ENCODE results near the gene CLSTN2.

DNA sequence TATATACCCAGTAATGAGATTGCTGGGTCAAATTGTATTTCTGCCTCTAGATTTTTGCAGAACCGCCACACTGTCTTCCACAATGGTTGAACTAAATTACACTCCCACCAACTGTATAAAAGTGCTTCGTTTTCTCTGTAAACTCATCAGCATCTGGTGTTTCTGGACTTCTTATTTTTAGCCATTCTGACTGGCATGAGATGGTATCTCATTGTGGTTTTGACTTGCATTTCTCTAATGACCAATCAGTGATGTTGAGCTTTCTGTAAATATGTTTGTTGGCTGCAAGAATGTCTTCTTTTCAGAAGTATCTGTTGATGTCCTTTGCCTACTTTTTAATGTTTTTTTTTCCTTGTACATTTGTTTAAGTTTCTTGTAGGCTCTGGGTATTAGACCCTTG, 560.0 kb downstream of the CLSTN2 start:
- no peak for TF ChIP-seq SMC3 (IDR thresholded peaks at IDR 0.05; ENCODE audit: low read length)
- TF ChIP-seq, protein P1, sequence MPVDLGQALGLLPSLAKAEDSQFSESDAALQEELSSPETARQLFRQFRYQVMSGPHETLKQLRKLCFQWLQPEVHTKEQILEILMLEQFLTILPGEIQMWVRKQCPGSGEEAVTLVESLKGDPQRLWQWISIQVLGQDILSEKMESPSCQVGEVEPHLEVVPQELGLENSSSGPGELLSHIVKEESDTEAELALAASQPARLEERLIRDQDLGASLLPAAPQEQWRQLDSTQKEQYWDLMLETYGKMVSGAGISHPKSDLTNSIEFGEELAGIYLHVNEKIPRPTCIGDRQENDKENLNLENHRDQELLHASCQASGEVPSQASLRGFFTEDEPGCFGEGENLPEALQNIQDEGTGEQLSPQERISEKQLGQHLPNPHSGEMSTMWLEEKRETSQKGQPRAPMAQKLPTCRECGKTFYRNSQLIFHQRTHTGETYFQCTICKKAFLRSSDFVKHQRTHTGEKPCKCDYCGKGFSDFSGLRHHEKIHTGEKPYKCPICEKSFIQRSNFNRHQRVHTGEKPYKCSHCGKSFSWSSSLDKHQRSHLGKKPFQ (CRISPR knock-in tag; IDR thresholded peaks at IDR 0.05; ENCODE audit: insufficient replicate concordance) = no peak
- no peak for TF ChIP-seq MYC (CRISPR knock-in tag; IDR thresholded peaks at IDR 0.05; ENCODE audit: borderline replicate concordance)
- TF ChIP-seq, protein P2, sequence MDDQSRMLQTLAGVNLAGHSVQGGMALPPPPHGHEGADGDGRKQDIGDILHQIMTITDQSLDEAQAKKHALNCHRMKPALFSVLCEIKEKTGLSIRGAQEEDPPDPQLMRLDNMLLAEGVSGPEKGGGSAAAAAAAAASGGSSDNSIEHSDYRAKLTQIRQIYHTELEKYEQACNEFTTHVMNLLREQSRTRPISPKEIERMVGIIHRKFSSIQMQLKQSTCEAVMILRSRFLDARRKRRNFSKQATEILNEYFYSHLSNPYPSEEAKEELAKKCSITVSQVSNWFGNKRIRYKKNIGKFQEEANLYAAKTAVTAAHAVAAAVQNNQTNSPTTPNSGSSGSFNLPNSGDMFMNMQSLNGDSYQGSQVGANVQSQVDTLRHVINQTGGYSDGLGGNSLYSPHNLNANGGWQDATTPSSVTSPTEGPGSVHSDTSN (CRISPR knock-in tag; IDR thresholded peaks at IDR 0.05; ENCODE audit: borderline replicate concordance) = no peak
- no peak for TF ChIP-seq ZNF549 (CRISPR knock-in tag; IDR thresholded peaks at IDR 0.05)
- TF ChIP-seq CEBPB (IDR thresholded peaks at IDR 0.05; ENCODE audit: borderline replicate concordance, low read depth, low read length) = no peak
- TF ChIP-seq, protein P3, sequence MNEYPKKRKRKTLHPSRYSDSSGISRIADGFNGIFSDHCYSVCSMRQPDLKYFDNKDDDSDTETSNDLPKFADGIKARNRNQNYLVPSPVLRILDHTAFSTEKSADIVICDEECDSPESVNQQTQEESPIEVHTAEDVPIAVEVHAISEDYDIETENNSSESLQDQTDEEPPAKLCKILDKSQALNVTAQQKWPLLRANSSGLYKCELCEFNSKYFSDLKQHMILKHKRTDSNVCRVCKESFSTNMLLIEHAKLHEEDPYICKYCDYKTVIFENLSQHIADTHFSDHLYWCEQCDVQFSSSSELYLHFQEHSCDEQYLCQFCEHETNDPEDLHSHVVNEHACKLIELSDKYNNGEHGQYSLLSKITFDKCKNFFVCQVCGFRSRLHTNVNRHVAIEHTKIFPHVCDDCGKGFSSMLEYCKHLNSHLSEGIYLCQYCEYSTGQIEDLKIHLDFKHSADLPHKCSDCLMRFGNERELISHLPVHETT (CRISPR knock-in tag; conservative IDR thresholded peaks at IDR 0.05) = no peak
- no peak for TF ChIP-seq SIN3A (IDR thresholded peaks at IDR 0.05; ENCODE audit: borderline replicate concordance, low read depth, low read length)
- TF ChIP-seq, protein P4, sequence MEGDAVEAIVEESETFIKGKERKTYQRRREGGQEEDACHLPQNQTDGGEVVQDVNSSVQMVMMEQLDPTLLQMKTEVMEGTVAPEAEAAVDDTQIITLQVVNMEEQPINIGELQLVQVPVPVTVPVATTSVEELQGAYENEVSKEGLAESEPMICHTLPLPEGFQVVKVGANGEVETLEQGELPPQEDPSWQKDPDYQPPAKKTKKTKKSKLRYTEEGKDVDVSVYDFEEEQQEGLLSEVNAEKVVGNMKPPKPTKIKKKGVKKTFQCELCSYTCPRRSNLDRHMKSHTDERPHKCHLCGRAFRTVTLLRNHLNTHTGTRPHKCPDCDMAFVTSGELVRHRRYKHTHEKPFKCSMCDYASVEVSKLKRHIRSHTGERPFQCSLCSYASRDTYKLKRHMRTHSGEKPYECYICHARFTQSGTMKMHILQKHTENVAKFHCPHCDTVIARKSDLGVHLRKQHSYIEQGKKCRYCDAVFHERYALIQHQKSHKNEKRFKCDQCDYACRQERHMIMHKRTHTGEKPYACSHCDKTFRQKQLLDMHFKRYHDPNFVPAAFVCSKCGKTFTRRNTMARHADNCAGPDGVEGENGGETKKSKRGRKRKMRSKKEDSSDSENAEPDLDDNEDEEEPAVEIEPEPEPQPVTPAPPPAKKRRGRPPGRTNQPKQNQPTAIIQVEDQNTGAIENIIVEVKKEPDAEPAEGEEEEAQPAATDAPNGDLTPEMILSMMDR (CRISPR knock-in tag; IDR thresholded peaks at IDR 0.05) = no peak
- TF ChIP-seq SP1 (IDR thresholded peaks at IDR 0.05) = no peak
- TF ChIP-seq SP1 (CRISPR knock-in tag; IDR thresholded peaks at IDR 0.05) = no peak
